ENCODE measurements around the gene EDA.
"Not testable (repeated sequence)": the region's sequence is repeated elsewhere in the genome, so short reads cannot be mapped to it uniquely, and the experiment has no call there.

Gene EDA

DNA sequence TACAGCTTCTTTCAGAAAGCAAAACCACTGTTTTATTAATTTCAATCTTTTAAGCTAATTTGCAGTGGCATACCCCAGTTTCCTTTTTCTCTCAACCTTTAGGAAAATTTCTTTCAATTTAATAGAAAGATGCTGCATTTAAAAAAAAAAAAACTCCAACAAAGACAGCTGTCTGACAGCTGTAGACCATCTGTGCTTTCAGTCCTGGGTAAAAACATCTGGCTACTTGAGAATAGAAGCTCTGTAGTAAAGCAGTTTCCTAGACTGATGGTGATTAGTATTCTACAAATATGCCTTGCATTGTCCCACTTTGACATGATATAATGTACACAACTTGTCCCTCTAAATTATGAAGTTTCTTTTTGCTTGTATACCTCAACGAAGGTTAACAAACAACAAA lies 197.8 kb downstream of the EDA start:
- no peak overlapping the region for H3K27ac ChIP-seq (ENCODE audit: low read length)
- H3K9me3 ChIP-seq (ENCODE audit: control insufficient read depth in 2 of 2, low read length in 2 of 2): no peaks in the 10 kb centered on the region
- peaks cover 0 to 2% of the 10 kb centered on the region in 2 donors for H3K27me3 ChIP-seq (ENCODE audit: control insufficient read depth in 1 of 2, insufficient read depth in 2 of 2, low read length in 2 of 2)
- no peak overlapping the region for H3K4me3 ChIP-seq (ENCODE audit: low read length in 2 of 2)
- H3K36me3 ChIP-seq (ENCODE audit: control insufficient read depth in 2 of 2, insufficient read depth in 2 of 2, low read length in 2 of 2): no peaks in the 10 kb centered on the region
- no peaks in the 10 kb centered on the region for H3K4me1 ChIP-seq (ENCODE audit: control insufficient read depth, insufficient read depth, low read length)
- no peak overlapping the region for H3K9ac ChIP-seq (ENCODE audit: low read length in 2 of 2)

GRCh38 chrX:69815063-69815462 lies 199.2 kb downstream of the EDA start:
- H3K27me3 ChIP-seq (ENCODE audit: control insufficient read depth in 1 of 2, insufficient read depth in 2 of 2, low read length in 2 of 2): peaks cover 0 to 2% of the 10 kb centered on the region in 2 donors
- H3K4me1 ChIP-seq (ENCODE audit: control insufficient read depth, insufficient read depth, low read length): no peaks in the 10 kb centered on the region
- no peaks in the 10 kb centered on the region for H3K36me3 ChIP-seq (ENCODE audit: control insufficient read depth in 2 of 2, insufficient read depth in 2 of 2, low read length in 2 of 2)
- no peak overlapping the region for H3K27ac ChIP-seq (ENCODE audit: low read length)
- no peak overlapping the region for H3K4me3 ChIP-seq (ENCODE audit: low read length in 2 of 2)
- H3K9me3 ChIP-seq (ENCODE audit: control insufficient read depth in 2 of 2, low read length in 2 of 2): no peaks in the 10 kb centered on the region
- H3K9ac ChIP-seq (ENCODE audit: low read length in 2 of 2): no peak overlapping the region

GRCh38 chrX:69815519-69815918 lies 199.6 kb downstream of the EDA start:
- Histone ChIP-seq H3K9ac (ENCODE audit: low read length in 2 of 2) (no peak overlapping the region), H3K4me3 (ENCODE audit: low read length in 2 of 2) (no peak overlapping the region), H3K27me3 (ENCODE audit: control insufficient read depth in 1 of 2, insufficient read depth in 2 of 2, low read length in 2 of 2) (peaks cover 0 to 2% of the 10 kb centered on the region in 2 donors), H3K36me3 (ENCODE audit: control insufficient read depth in 2 of 2, insufficient read depth in 2 of 2, low read length in 2 of 2) (no peaks in the 10 kb centered on the region), H3K27ac (ENCODE audit: low read length) (no peak overlapping the region), H3K9me3 (ENCODE audit: control insufficient read depth in 2 of 2, low read length in 2 of 2) (no peaks in the 10 kb centered on the region), H3K4me1 (ENCODE audit: control insufficient read depth, insufficient read depth, low read length) (no peaks in the 10 kb centered on the region)

GRCh38 chrX:69844636-69845035 lies 228.7 kb downstream of the EDA start:
- no peaks in the 10 kb centered on the region for H3K4me1 ChIP-seq (ENCODE audit: control insufficient read depth, insufficient read depth, low read length)
- no peak overlapping the region for H3K9ac ChIP-seq (ENCODE audit: low read length in 2 of 2)
- peaks cover 0 to 3% of the 10 kb centered on the region in 2 donors for H3K27me3 ChIP-seq (ENCODE audit: control insufficient read depth in 1 of 2, insufficient read depth in 2 of 2, low read length in 2 of 2)
- no peaks in the 10 kb centered on the region for H3K9me3 ChIP-seq (ENCODE audit: control insufficient read depth in 2 of 2, low read length in 2 of 2)
- no peak overlapping the region for H3K4me3 ChIP-seq (ENCODE audit: low read length in 2 of 2)
- H3K27ac ChIP-seq (ENCODE audit: low read length): no peak overlapping the region
- no peaks in the 10 kb centered on the region for H3K36me3 ChIP-seq (ENCODE audit: control insufficient read depth in 2 of 2, insufficient read depth in 2 of 2, low read length in 2 of 2)

GRCh38 chrX:69859999-69860398 lies 244.1 kb downstream of the EDA start:
- not testable (repeated sequence) for H3K9me3 ChIP-seq (ENCODE audit: control insufficient read depth in 2 of 2, low read length in 2 of 2); H3K36me3 ChIP-seq (ENCODE audit: control insufficient read depth in 2 of 2, insufficient read depth in 2 of 2, low read length in 2 of 2)

DNA sequence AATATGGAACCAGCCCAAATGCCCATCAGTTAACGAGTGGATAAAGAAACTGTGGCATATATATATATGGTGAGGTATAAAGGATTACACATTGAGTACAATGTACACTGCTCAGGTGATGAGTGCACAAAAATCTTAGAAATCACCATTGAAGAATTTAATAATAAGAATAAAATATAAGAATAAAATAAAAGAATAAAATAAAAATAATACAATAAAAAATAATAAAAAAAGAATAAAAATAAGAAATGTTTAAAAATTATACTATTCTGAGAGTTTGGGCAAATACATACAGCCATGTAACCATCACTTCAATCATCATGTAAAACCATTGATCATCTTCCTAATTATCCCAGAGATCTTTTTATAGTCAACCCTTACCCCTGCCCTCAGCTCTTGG lies 260.3 kb downstream of the EDA start:
- H3K4me1 ChIP-seq (ENCODE audit: control insufficient read depth, insufficient read depth, low read length): no peaks in the 10 kb centered on the region
- no peaks in the 10 kb centered on the region for H3K27me3 ChIP-seq (ENCODE audit: control insufficient read depth in 1 of 2, insufficient read depth in 2 of 2, low read length in 2 of 2)
- H3K27ac ChIP-seq (ENCODE audit: low read length): no peak overlapping the region
- no peaks in the 10 kb centered on the region for H3K36me3 ChIP-seq (ENCODE audit: control insufficient read depth in 2 of 2, insufficient read depth in 2 of 2, low read length in 2 of 2)
- H3K4me3 ChIP-seq (ENCODE audit: low read length in 2 of 2): no peak overlapping the region
- no peaks in the 10 kb centered on the region for H3K9me3 ChIP-seq (ENCODE audit: control insufficient read depth in 2 of 2, low read length in 2 of 2)
- H3K9ac ChIP-seq (ENCODE audit: low read length in 2 of 2): no peak overlapping the region

More at GRCh38 chrX:69859999-69860398, 244.1 kb downstream of the EDA start:
- H3K27me3 ChIP-seq (ENCODE audit: control insufficient read depth in 1 of 2, insufficient read depth in 2 of 2, low read length in 2 of 2); H3K9ac ChIP-seq (ENCODE audit: low read length in 2 of 2); H3K27ac ChIP-seq (ENCODE audit: low read length); H3K4me3 ChIP-seq (ENCODE audit: low read length in 2 of 2); H3K4me1 ChIP-seq (ENCODE audit: control insufficient read depth, insufficient read depth, low read length): not testable (repeated sequence)

- Histone ChIP-seq H3K4me3 (ENCODE audit: low read length in 2 of 2) (no peak overlapping the region), H3K4me1 (ENCODE audit: control insufficient read depth, insufficient read depth, low read length) (no peaks in the 10 kb centered on the region), H3K36me3 (ENCODE audit: control insufficient read depth in 2 of 2, insufficient read depth in 2 of 2, low read length in 2 of 2) (no peaks in the 10 kb centered on the region), H3K9ac (ENCODE audit: low read length in 2 of 2) (no peak overlapping the region), H3K27ac (ENCODE audit: low read length) (no peak overlapping the region), H3K27me3 (ENCODE audit: control insufficient read depth in 1 of 2, insufficient read depth in 2 of 2, low read length in 2 of 2) (no peaks in the 10 kb centered on the region), H3K9me3 (ENCODE audit: control insufficient read depth in 2 of 2, low read length in 2 of 2) (peaks cover 0 to 10% of the 10 kb centered on the region in 2 donors)
Observed at GRCh38 chrX:69884210-69884609, 268.3 kb downstream of the EDA start.

- H3K36me3 ChIP-seq (ENCODE audit: control insufficient read depth in 2 of 2, insufficient read depth in 2 of 2, low read length in 2 of 2): no peaks in the 10 kb centered on the region
- no peak overlapping the region for H3K9ac ChIP-seq (ENCODE audit: low read length in 2 of 2)
- no peaks in the 10 kb centered on the region for H3K4me1 ChIP-seq (ENCODE audit: control insufficient read depth, insufficient read depth, low read length)
- no peaks in the 10 kb centered on the region for H3K9me3 ChIP-seq (ENCODE audit: control insufficient read depth in 2 of 2, low read length in 2 of 2)
- H3K27me3 ChIP-seq (ENCODE audit: control insufficient read depth in 1 of 2, insufficient read depth in 2 of 2, low read length in 2 of 2): no peaks in the 10 kb centered on the region
- H3K27ac ChIP-seq (ENCODE audit: low read length): no peak overlapping the region
- no peak overlapping the region for H3K4me3 ChIP-seq (ENCODE audit: low read length in 2 of 2)
Observed at GRCh38 chrX:69896046-69896445, 280.1 kb downstream of the EDA start.

DNA sequence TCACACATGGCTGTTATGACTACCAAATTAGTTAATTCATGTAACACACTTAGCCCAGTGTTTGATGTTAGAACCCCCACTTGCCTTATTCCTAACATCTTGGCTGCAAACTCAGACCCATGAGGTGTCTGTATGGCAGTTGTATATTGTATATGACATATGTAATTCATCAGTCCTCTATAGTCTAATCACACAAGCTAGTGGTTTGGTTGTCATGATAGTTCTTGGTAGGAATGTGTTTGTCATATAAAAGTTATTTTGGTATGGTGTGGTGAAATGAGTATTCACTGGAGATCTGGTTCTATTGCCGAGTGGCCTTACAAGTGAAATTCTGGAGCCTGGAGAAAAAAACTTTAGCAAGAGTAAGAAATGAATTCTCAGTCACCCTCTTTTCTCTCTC lies 284.6 kb downstream of the EDA start:
- H3K27me3 ChIP-seq (ENCODE audit: control insufficient read depth in 1 of 2, insufficient read depth in 2 of 2, low read length in 2 of 2): no peaks in the 10 kb centered on the region
- no peak overlapping the region for H3K9ac ChIP-seq (ENCODE audit: low read length in 2 of 2)
- H3K9me3 ChIP-seq (ENCODE audit: control insufficient read depth in 2 of 2, low read length in 2 of 2): no peaks in the 10 kb centered on the region
- H3K36me3 ChIP-seq (ENCODE audit: control insufficient read depth in 2 of 2, insufficient read depth in 2 of 2, low read length in 2 of 2): no peaks in the 10 kb centered on the region
- no peak overlapping the region for H3K4me3 ChIP-seq (ENCODE audit: low read length in 2 of 2)
- no peak overlapping the region for H3K27ac ChIP-seq (ENCODE audit: low read length)
- no peaks in the 10 kb centered on the region for H3K4me1 ChIP-seq (ENCODE audit: control insufficient read depth, insufficient read depth, low read length)

- no peaks in the 10 kb centered on the region for H3K4me1 ChIP-seq (ENCODE audit: control insufficient read depth, insufficient read depth, low read length)
- H3K27ac ChIP-seq (ENCODE audit: low read length): no peak overlapping the region
- H3K27me3 ChIP-seq (ENCODE audit: control insufficient read depth in 1 of 2, insufficient read depth in 2 of 2, low read length in 2 of 2): no peaks in the 10 kb centered on the region
- no peaks in the 10 kb centered on the region for H3K36me3 ChIP-seq (ENCODE audit: control insufficient read depth in 2 of 2, insufficient read depth in 2 of 2, low read length in 2 of 2)
- H3K9ac ChIP-seq (ENCODE audit: low read length in 2 of 2): no peak overlapping the region
- no peak overlapping the region for H3K4me3 ChIP-seq (ENCODE audit: low read length in 2 of 2)
- peaks cover 0 to 2% of the 10 kb centered on the region in 2 donors for H3K9me3 ChIP-seq (ENCODE audit: control insufficient read depth in 2 of 2, low read length in 2 of 2)
Observed at GRCh38 chrX:69906447-69906846, 290.5 kb downstream of the EDA start.

- Histone ChIP-seq H3K4me1 (ENCODE audit: control insufficient read depth, insufficient read depth, low read length) (no peaks in the 10 kb centered on the region), H3K27me3 (ENCODE audit: control insufficient read depth in 1 of 2, insufficient read depth in 2 of 2, low read length in 2 of 2) (no peaks in the 10 kb centered on the region), H3K36me3 (ENCODE audit: control insufficient read depth in 2 of 2, insufficient read depth in 2 of 2, low read length in 2 of 2) (no peaks in the 10 kb centered on the region), H3K27ac (ENCODE audit: low read length) (no peak overlapping the region), H3K9ac (ENCODE audit: low read length in 2 of 2) (no peak overlapping the region), H3K9me3 (ENCODE audit: control insufficient read depth in 2 of 2, low read length in 2 of 2) (peaks cover 0 to 11% of the 10 kb centered on the region in 2 donors), H3K4me3 (ENCODE audit: low read length in 2 of 2) (no peak overlapping the region)
Observed at GRCh38 chrX:69914781-69915180, 298.9 kb downstream of the EDA start.
